Vagina (tissue), 2 donors: Measurements from ENCODE around the gene CDHR3. TPM values are rescaled to one million over a fixed set of nuclear protein-coding genes. Genes with fewer than 3 reads are reported as not detected.

Experiments used
- DNase-seq, 2 donors: peaks; one replicate each; pipeline ENCODE4 v3.0.0-alpha.2; 2017; ENCODE audit errors: extremely low spot score in 2 of 2
- H3K27ac ChIP-seq: fragments of 200-600 bp; sonication (generic); one replicate; pipeline ENCODE4 v1.5.1; 2019
- H3K27me3 ChIP-seq: fragments of 200-600 bp; sonication (generic); one replicate; pipeline ENCODE4 v1.5.1; 2019
- H3K36me3 ChIP-seq, 2 donors: fragments of 200-600 bp; sonication (generic); one replicate each; pipeline ENCODE4 v1.5.1; 2017 to 2019
- H3K4me1 ChIP-seq: fragments of 200-600 bp; sonication (generic); one replicate; pipeline ENCODE4 v1.5.1; 2019
- H3K4me3 ChIP-seq, 2 donors: fragments of 200-600 bp; sonication (generic); 1 replicate in 1 of 2; 2 replicates in 1 of 2; pipeline ENCODE4 v1.5.1; 2016 to 2019
- H3K9me3 ChIP-seq: fragments of 200-600 bp; sonication (generic); one replicate; pipeline ENCODE4 v1.5.1; 2019
- CTCF ChIP-seq, 3 experiments: fragments of 450-650 bp in 2 of 3; fragments of 200-600 bp in 1 of 3; sonication (generic) in 1 of 3; IDR thresholded peaks; one replicate each; pipeline ENCODE4 v1.5.1; 2017 to 2019; ENCODE audit warnings: antibody characterized with exemption in 3 of 3, mild to moderate bottlenecking in 2 of 3, moderate library complexity in 2 of 3
- POLR2A ChIP-seq, 2 donors: fragments of 450-650 bp; IDR thresholded peaks; one replicate each; pipeline ENCODE4 v1.6.1; 2017; ENCODE audit warnings: antibody characterized with exemption in 2 of 2, mild to moderate bottlenecking in 2 of 2, moderate library complexity in 2 of 2
- POLR2AphosphoS5 ChIP-seq, 2 donors: sonication (generic); formaldehyde crosslinking; IDR thresholded peaks; one replicate each; pipeline ENCODE4 v1.9.0; 2017; ENCODE audit warnings: antibody characterized with exemption in 2 of 2, mild to moderate bottlenecking in 2 of 2, low read depth in 1 of 2; ENCODE audit not compliant: insufficient read depth in 1 of 2
- intact Hi-C: fragments of 100-400 bp; cut with DNase I; formaldehyde crosslinking; loops from one replicate; pipeline ENCODE4 v1.15.1; 2023
- total RNA-seq: library from RNA; depleted of rRNA; stranded (reverse); fragments of >200 nt; gene quantifications from one replicate; pipeline ENCODE4 v1.2.3, GENCODE V29; 2016

CDHR3 gene
- total RNA-seq, 1 donor from 2014 or later: 8.8 TPM

GRCh38 chr7:106056513-106057203 lies 93.6 kb downstream of the CDHR3 start:
- Histone ChIP-seq H3K27ac (no peak overlapping the region), H3K4me1 (peaks cover 17% of the 10 kb centered on the region), H3K4me3 (no peak overlapping the region), H3K9me3 (no peaks in the 10 kb centered on the region), H3K36me3 (no peaks in the 10 kb centered on the region), H3K27me3 (no peaks in the 10 kb centered on the region)
- DNase-seq: no peak
- intact Hi-C loops: loop anchor here (5.0 kb wide), 1 partner anchor 96 kb away; no protein-coding TSS in a partner anchor
- TF ChIP-seq POLR2A (IDR thresholded peaks at IDR 0.05): no peak
- TF ChIP-seq POLR2AphosphoS5 (IDR thresholded peaks at IDR 0.05; ENCODE audit: insufficient read depth in 1 of 2, low read depth in 1 of 2): no peak
- TF ChIP-seq CTCF (IDR thresholded peaks at IDR 0.05): peak; percentile 66 to 86 (median 70)

GRCh38 chr7:106057204-106057961 lies 94.3 kb downstream of the CDHR3 start:
- Histone ChIP-seq H3K27ac (no peak overlapping the region), H3K36me3 (no peaks in the 10 kb centered on the region), H3K27me3 (no peaks in the 10 kb centered on the region), H3K4me3 (no peak overlapping the region), H3K4me1 (peaks cover 19% of the 10 kb centered on the region), H3K9me3 (no peaks in the 10 kb centered on the region)
- DNase-seq: no peak
- TF ChIP-seq CTCF (IDR thresholded peaks at IDR 0.05): peak in 1 of 3 experiments; percentile 2
- no peak for TF ChIP-seq POLR2A (IDR thresholded peaks at IDR 0.05)
- intact Hi-C loops: loop anchor here (5.0 kb wide), 1 partner anchor 95 kb away; no protein-coding TSS in a partner anchor

GRCh38 chr7:106057962-106058927 lies 95.2 kb downstream of the CDHR3 start:
- H3K27ac ChIP-seq: peak overlapping the region; percentile 24
- intact Hi-C loops: loop anchor here (5.0 kb wide), 1 partner anchor 94 kb away; no protein-coding TSS in a partner anchor
- no peaks in the 10 kb centered on the region for H3K9me3 ChIP-seq
- H3K36me3 ChIP-seq: no peaks in the 10 kb centered on the region
- DNase-seq: no peak
- H3K4me3 ChIP-seq: no peak overlapping the region
- H3K4me1 ChIP-seq: peaks cover 26% of the 10 kb centered on the region
- TF ChIP-seq POLR2AphosphoS5 (IDR thresholded peaks at IDR 0.05; ENCODE audit: insufficient read depth in 1 of 2, low read depth in 1 of 2) (peak; percentile 36 to 48), POLR2A (IDR thresholded peaks at IDR 0.05) (no peak)
- H3K27me3 ChIP-seq: no peaks in the 10 kb centered on the region

GRCh38 chr7:106058928-106059324 lies 95.9 kb downstream of the CDHR3 start:
- no peaks in the 10 kb centered on the region for H3K27me3 ChIP-seq
- intact Hi-C loops: loop anchor here (5.0 kb wide), 1 partner anchor 93 kb away; no protein-coding TSS in a partner anchor
- H3K4me3 ChIP-seq: no peak overlapping the region
- peaks cover 32% of the 10 kb centered on the region for H3K4me1 ChIP-seq
- TF ChIP-seq CTCF (IDR thresholded peaks at IDR 0.05) (no peak), POLR2AphosphoS5 (IDR thresholded peaks at IDR 0.05; ENCODE audit: insufficient read depth in 1 of 2, low read depth in 1 of 2) (no peak)
- DNase-seq: no peak
- H3K9me3 ChIP-seq: no peaks in the 10 kb centered on the region
- no peaks in the 10 kb centered on the region for H3K36me3 ChIP-seq
- H3K27ac ChIP-seq: peak overlapping the region; percentile 24

- no peak overlapping the region for H3K4me3 ChIP-seq
- H3K27me3 ChIP-seq: no peaks in the 10 kb centered on the region
- no peaks in the 10 kb centered on the region for H3K9me3 ChIP-seq
- DNase-seq: no peak
- H3K4me1 ChIP-seq: peaks cover 38% of the 10 kb centered on the region
- no peak for TF ChIP-seq CTCF (IDR thresholded peaks at IDR 0.05)
- no peak for TF ChIP-seq POLR2A (IDR thresholded peaks at IDR 0.05)
- no peak for TF ChIP-seq POLR2AphosphoS5 (IDR thresholded peaks at IDR 0.05; ENCODE audit: insufficient read depth in 1 of 2, low read depth in 1 of 2)
- H3K36me3 ChIP-seq: no peaks in the 10 kb centered on the region
- intact Hi-C loops: loop anchor here (5.0 kb wide), 1 partner anchor 93 kb away; no protein-coding TSS in a partner anchor
- H3K27ac ChIP-seq: no peak overlapping the region
Measured at GRCh38 chr7:106059556-106059955, 96.5 kb downstream of the CDHR3 start.
